HEK293 (cell line): ENCODE measurements around the gene HOXB9.

Source experiments
- GLI2 ChIP-seq: fragments of 450-650 bp; formaldehyde crosslinking; IDR thresholded peaks from 2 replicates; pipeline ENCODE4; 2017; ENCODE audit warnings: missing biosample characterization, missing genetic modification characterization, low read depth, borderline replicate concordance
- IKZF3 ChIP-seq: fragments of 450-650 bp; IDR thresholded peaks from 2 replicates; pipeline ENCODE4 v1.5.0; 2018; ENCODE audit warnings: missing biosample characterization, mild to moderate bottlenecking, missing genetic modification characterization, moderate library complexity
- SALL2 ChIP-seq: fragments of 450-650 bp; formaldehyde crosslinking; IDR thresholded peaks from 2 replicates; pipeline ENCODE4 v1.5.0; 2017; ENCODE audit warnings: missing biosample characterization, mild to moderate bottlenecking, missing genetic modification characterization, borderline replicate concordance
- SETDB1 ChIP-seq: IDR thresholded peaks from one replicate; pipeline ENCODE4 v1.6.1; 2017; ENCODE audit warnings: mild to moderate bottlenecking, low read length, moderate library complexity, mixed read lengths; ENCODE audit not compliant: insufficient read length
- ZBTB7A ChIP-seq: fragments of 450-650 bp; formaldehyde crosslinking; IDR thresholded peaks from 2 replicates; pipeline ENCODE4 v1.5.1; 2016; ENCODE audit warnings: low read depth, missing biosample characterization, missing genetic modification characterization
- ZEB2 ChIP-seq: fragments of 450-650 bp; formaldehyde crosslinking; IDR thresholded peaks from 2 replicates; pipeline ENCODE4 v1.5.1; 2016; ENCODE audit warnings: missing biosample characterization, missing genetic modification characterization
- ZNF114 ChIP-seq: fragments of 450-650 bp; formaldehyde crosslinking; IDR thresholded peaks from 2 replicates; pipeline ENCODE4 v1.5.0; 2017; ENCODE audit warnings: missing biosample characterization, missing genetic modification characterization
- ZNF138 ChIP-seq: fragments of 450-650 bp; formaldehyde crosslinking; IDR thresholded peaks from 2 replicates; pipeline ENCODE4 v1.5.1; 2016; ENCODE audit warnings: missing biosample characterization, missing genetic modification characterization, borderline replicate concordance
- ZNF146 ChIP-seq: fragments of 450-650 bp; formaldehyde crosslinking; IDR thresholded peaks from 2 replicates; pipeline ENCODE4 v1.5.1; 2016; ENCODE audit warnings: missing biosample characterization, missing genetic modification characterization
- ZNF214 ChIP-seq: fragments of 450-650 bp; formaldehyde crosslinking; IDR thresholded peaks from 2 replicates; pipeline ENCODE4 v1.5.1; 2017; ENCODE audit warnings: missing biosample characterization, mild to moderate bottlenecking, missing genetic modification characterization, borderline replicate concordance
- ZNF24 ChIP-seq: fragments of 450-650 bp; formaldehyde crosslinking; IDR thresholded peaks from 2 replicates; pipeline ENCODE4 v1.5.1; 2016; ENCODE audit warnings: missing biosample characterization, missing genetic modification characterization
- ZNF266 ChIP-seq: fragments of 450-650 bp; formaldehyde crosslinking; IDR thresholded peaks from 2 replicates; pipeline ENCODE4 v1.5.1; 2016; ENCODE audit warnings: missing biosample characterization, missing genetic modification characterization, low read depth
- ZNF404 ChIP-seq: fragments of 450-650 bp; formaldehyde crosslinking; IDR thresholded peaks from 2 replicates; pipeline ENCODE4 v1.5.1; 2017; ENCODE audit warnings: missing biosample characterization, missing genetic modification characterization
- ZNF560 ChIP-seq: fragments of 450-650 bp; formaldehyde crosslinking; IDR thresholded peaks from 2 replicates; pipeline ENCODE4 v1.5.1; 2017; ENCODE audit warnings: missing biosample characterization, missing genetic modification characterization, borderline replicate concordance
- ZNF571 ChIP-seq: fragments of 450-650 bp; formaldehyde crosslinking; IDR thresholded peaks from 2 replicates; pipeline ENCODE4 v1.5.0; 2017; ENCODE audit warnings: missing biosample characterization, missing genetic modification characterization
- ZNF654 ChIP-seq: fragments of 450-650 bp; formaldehyde crosslinking; IDR thresholded peaks from 2 replicates; pipeline ENCODE4 v1.5.1; 2016; ENCODE audit warnings: low read depth, missing biosample characterization, missing genetic modification characterization
- ZNF701 ChIP-seq: fragments of 450-650 bp; formaldehyde crosslinking; IDR thresholded peaks from 2 replicates; pipeline ENCODE4 v1.5.1; 2016; ENCODE audit warnings: missing biosample characterization, missing genetic modification characterization
- ZNF785 ChIP-seq: fragments of 450-650 bp; formaldehyde crosslinking; IDR thresholded peaks from 2 replicates; pipeline ENCODE4 v1.5.1; 2016; ENCODE audit warnings: missing biosample characterization, missing genetic modification characterization
- ZNF791 ChIP-seq: fragments of 450-650 bp; formaldehyde crosslinking; IDR thresholded peaks from 2 replicates; pipeline ENCODE4 v1.5.1; 2016; ENCODE audit warnings: missing biosample characterization, missing genetic modification characterization
- ZSCAN23 ChIP-seq: fragments of 450-650 bp; formaldehyde crosslinking; IDR thresholded peaks from 2 replicates; pipeline ENCODE4 v1.5.1; 2016; ENCODE audit warnings: missing biosample characterization, missing genetic modification characterization
- ZSCAN30 ChIP-seq: fragments of 450-650 bp; IDR thresholded peaks from 2 replicates; pipeline ENCODE4 v1.5.1; 2018; ENCODE audit warnings: missing biosample characterization, mild to moderate bottlenecking, missing genetic modification characterization, moderate library complexity
- TF ChIP-seq, protein P1 (sequence below): fragments of 450-650 bp; formaldehyde crosslinking; IDR thresholded peaks from 2 replicates; pipeline ENCODE4 v1.5.1; 2016; ENCODE audit warnings: missing biosample characterization, missing genetic modification characterization, borderline replicate concordance
- TF ChIP-seq, protein P2 (sequence below): fragments of 450-650 bp; formaldehyde crosslinking; IDR thresholded peaks from 2 replicates; pipeline ENCODE4 v1.5.1; 2016; ENCODE audit warnings: missing biosample characterization, missing genetic modification characterization
- TF ChIP-seq, protein P3 (sequence below): fragments of 450-650 bp; formaldehyde crosslinking; IDR thresholded peaks from 2 replicates; pipeline ENCODE4 v1.5.1; 2016; ENCODE audit warnings: missing biosample characterization, missing genetic modification characterization
- TF ChIP-seq, protein P4 (sequence below): fragments of 450-650 bp; formaldehyde crosslinking; IDR thresholded peaks from 2 replicates; pipeline ENCODE4 v1.5.1; 2017; ENCODE audit warnings: missing biosample characterization, mild to moderate bottlenecking, missing genetic modification characterization, moderate library complexity
- TF ChIP-seq, protein P5 (sequence below): fragments of 450-650 bp; formaldehyde crosslinking; IDR thresholded peaks from 2 replicates; pipeline ENCODE4 v1.5.1; 2017; ENCODE audit warnings: missing biosample characterization, missing genetic modification characterization
- TF ChIP-seq, protein P6 (sequence below): fragments of 450-650 bp; formaldehyde crosslinking; IDR thresholded peaks from 2 replicates; pipeline ENCODE4 v1.5.1; 2016; ENCODE audit warnings: missing biosample characterization, missing genetic modification characterization
- TF ChIP-seq, protein P7 (sequence below): fragments of 450-650 bp; formaldehyde crosslinking; IDR thresholded peaks from 2 replicates; pipeline ENCODE4 v1.5.1; 2016; ENCODE audit warnings: missing biosample characterization, missing genetic modification characterization
- TF ChIP-seq, protein P8 (sequence below): IDR thresholded peaks from 2 replicates; pipeline ENCODE4 v1.6.1; 2011; ENCODE audit warnings: mild to moderate bottlenecking, low read depth, low read length, borderline replicate concordance

The HOXB9 gene

DNA sequence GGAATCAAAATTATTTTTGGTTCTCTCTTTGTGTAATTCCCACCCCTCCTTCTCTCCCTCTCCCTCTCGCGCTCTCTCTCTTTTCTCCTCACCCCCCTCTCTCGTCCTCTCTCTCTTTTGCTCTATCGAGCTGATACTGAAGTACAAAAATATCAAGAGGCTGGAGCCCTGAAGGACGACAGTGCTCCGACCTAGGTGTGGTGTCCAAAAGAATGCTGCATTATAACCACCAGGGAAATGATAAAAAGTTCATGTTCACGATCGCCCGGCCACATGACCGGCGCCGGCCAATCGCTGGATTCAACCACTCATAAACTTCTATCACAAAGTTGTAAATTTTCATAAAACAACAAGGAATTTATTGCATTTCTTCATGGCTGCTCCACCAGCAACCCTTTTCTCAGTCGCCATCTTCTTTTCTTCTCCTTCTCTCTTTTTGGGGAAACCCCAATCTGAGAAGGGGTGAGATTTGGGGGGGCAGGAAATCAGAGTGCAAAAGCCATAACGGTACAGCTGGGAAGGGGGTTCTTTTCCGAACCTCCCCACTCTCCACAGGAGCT is 21.3 kb downstream of the HOXB9 start, which contains the start of gene HOXB6 (continued):
- TF ChIP-seq, protein P1, sequence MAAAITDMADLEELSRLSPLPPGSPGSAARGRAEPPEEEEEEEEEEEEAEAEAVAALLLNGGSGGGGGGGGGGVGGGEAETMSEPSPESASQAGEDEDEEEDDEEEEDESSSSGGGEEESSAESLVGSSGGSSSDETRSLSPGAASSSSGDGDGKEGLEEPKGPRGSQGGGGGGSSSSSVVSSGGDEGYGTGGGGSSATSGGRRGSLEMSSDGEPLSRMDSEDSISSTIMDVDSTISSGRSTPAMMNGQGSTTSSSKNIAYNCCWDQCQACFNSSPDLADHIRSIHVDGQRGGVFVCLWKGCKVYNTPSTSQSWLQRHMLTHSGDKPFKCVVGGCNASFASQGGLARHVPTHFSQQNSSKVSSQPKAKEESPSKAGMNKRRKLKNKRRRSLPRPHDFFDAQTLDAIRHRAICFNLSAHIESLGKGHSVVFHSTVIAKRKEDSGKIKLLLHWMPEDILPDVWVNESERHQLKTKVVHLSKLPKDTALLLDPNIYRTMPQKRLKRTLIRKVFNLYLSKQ (tag by site-specific recombination): no peak
- TF ChIP-seq ZNF146 (tag by site-specific recombination) (no peak), SALL2 (tag by site-specific recombination) (no peak), ZEB2 (tag by site-specific recombination) (no peak), ZSCAN30 (tag by site-specific recombination) (no peak), ZNF114 (no peak), ZSCAN23 (tag by site-specific recombination) (0 out of 2 replicates have a peak, but pooled peaks have one; percentile 34), ZNF785 (tag by site-specific recombination) (no peak), ZNF214 (tag by site-specific recombination) (no peak), ZNF404 (tag by site-specific recombination) (no peak), ZNF24 (tag by site-specific recombination) (peak; percentile 79), ZNF571 (tag by site-specific recombination) (no peak), IKZF3 (tag by site-specific recombination) (no peak), ZNF791 (tag by site-specific recombination) (no peak), ZNF560 (no peak), ZNF266 (no peak), ZNF654 (tag by site-specific recombination) (no peak), ZBTB7A (no peak), ZNF138 (tag by site-specific recombination) (no peak), GLI2 (no peak), SETDB1 (no peak), ZNF701 (tag by site-specific recombination) (no peak)
- TF ChIP-seq, protein P2, sequence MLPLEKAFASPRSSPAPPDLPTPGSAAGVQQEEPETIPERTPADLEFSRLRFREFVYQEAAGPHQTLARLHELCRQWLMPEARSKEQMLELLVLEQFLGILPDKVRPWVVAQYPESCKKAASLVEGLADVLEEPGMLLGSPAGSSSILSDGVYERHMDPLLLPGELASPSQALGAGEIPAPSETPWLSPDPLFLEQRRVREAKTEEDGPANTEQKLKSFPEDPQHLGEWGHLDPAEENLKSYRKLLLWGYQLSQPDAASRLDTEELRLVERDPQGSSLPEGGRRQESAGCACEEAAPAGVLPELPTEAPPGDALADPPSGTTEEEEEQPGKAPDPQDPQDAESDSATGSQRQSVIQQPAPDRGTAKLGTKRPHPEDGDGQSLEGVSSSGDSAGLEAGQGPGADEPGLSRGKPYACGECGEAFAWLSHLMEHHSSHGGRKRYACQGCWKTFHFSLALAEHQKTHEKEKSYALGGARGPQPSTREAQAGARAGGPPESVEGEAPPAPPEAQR (tag by site-specific recombination): no peak
- TF ChIP-seq, protein P3, sequence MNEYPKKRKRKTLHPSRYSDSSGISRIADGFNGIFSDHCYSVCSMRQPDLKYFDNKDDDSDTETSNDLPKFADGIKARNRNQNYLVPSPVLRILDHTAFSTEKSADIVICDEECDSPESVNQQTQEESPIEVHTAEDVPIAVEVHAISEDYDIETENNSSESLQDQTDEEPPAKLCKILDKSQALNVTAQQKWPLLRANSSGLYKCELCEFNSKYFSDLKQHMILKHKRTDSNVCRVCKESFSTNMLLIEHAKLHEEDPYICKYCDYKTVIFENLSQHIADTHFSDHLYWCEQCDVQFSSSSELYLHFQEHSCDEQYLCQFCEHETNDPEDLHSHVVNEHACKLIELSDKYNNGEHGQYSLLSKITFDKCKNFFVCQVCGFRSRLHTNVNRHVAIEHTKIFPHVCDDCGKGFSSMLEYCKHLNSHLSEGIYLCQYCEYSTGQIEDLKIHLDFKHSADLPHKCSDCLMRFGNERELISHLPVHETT (tag by site-specific recombination): no peak
- TF ChIP-seq, protein P4, sequence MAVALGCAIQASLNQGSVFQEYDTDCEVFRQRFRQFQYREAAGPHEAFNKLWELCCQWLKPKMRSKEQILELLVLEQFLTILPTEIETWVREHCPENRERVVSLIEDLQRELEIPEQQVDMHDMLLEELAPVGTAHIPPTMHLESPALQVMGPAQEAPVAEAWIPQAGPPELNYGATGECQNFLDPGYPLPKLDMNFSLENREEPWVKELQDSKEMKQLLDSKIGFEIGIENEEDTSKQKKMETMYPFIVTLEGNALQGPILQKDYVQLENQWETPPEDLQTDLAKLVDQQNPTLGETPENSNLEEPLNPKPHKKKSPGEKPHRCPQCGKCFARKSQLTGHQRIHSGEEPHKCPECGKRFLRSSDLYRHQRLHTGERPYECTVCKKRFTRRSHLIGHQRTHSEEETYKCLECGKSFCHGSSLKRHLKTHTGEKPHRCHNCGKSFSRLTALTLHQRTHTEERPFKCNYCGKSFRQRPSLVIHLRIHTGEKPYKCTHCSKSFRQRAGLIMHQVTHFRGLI (tag by site-specific recombination): no peak
- TF ChIP-seq, protein P5, sequence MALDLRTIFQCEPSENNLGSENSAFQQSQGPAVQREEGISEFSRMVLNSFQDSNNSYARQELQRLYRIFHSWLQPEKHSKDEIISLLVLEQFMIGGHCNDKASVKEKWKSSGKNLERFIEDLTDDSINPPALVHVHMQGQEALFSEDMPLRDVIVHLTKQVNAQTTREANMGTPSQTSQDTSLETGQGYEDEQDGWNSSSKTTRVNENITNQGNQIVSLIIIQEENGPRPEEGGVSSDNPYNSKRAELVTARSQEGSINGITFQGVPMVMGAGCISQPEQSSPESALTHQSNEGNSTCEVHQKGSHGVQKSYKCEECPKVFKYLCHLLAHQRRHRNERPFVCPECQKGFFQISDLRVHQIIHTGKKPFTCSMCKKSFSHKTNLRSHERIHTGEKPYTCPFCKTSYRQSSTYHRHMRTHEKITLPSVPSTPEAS (tag by site-specific recombination): no peak
- TF ChIP-seq, protein P6, sequence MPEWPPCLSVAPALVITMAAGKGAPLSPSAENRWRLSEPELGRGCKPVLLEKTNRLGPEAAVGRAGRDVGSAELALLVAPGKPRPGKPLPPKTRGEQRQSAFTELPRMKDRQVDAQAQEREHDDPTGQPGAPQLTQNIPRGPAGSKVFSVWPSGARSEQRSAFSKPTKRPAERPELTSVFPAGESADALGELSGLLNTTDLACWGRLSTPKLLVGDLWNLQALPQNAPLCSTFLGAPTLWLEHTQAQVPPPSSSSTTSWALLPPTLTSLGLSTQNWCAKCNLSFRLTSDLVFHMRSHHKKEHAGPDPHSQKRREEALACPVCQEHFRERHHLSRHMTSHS (tag by site-specific recombination): no peak
- TF ChIP-seq, protein P7, sequence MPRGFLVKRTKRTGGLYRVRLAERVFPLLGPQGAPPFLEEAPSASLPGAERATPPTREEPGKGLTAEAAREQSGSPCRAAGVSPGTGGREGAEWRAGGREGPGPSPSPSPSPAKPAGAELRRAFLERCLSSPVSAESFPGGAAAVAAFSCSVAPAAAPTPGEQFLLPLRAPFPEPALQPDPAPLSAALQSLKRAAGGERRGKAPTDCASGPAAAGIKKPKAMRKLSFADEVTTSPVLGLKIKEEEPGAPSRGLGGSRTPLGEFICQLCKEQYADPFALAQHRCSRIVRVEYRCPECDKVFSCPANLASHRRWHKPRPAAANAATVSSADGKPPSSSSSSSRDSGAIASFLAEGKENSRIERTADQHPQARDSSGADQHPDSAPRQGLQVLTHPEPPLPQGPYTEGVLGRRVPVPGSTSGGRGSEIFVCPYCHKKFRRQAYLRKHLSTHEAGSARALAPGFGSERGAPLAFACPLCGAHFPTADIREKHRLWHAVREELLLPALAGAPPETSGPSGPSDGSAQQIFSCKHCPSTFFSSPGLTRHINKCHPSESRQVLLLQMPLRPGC (tag by site-specific recombination): peak; percentile 59; the same call in 1 of the 2 replicates
- TF ChIP-seq, protein P8, sequence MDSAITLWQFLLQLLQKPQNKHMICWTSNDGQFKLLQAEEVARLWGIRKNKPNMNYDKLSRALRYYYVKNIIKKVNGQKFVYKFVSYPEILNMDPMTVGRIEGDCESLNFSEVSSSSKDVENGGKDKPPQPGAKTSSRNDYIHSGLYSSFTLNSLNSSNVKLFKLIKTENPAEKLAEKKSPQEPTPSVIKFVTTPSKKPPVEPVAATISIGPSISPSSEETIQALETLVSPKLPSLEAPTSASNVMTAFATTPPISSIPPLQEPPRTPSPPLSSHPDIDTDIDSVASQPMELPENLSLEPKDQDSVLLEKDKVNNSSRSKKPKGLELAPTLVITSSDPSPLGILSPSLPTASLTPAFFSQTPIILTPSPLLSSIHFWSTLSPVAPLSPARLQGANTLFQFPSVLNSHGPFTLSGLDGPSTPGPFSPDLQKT: no peak
